Measurements from ENCODE around the gene ZNF469.

Gene ZNF469

GRCh38 chr16:88430185-88430523, 47.4 kb downstream of the ZNF469 start:
- peak in 3 of 4 experiments; percentile 16 to 51 (median 43) for DNase-seq

- peak; percentile 66 to 86 (median 78) for DNase-seq
Measured at GRCh38 chr16:88430524-88431446, 48.0 kb downstream of the ZNF469 start.

GRCh38 chr16:88431651-88432050, 48.9 kb downstream of the ZNF469 start:
- no peak for DNase-seq

- no peak for DNase-seq
Measured at GRCh38 chr16:88432174-88432573, 49.4 kb downstream of the ZNF469 start.
